Activated T-cell treated with anti-CD3 and anti-CD28 coated beads, Interleukin-2, amount 50 U/mL, for 1 hour (primary cell): ENCODE data around the gene FSTL5.
A peak's percentile ranks its signal among the peaks of the same experiment; 100 is the strongest.
"Not testable (repeated sequence)": the region's sequence is repeated elsewhere in the genome, so short reads cannot be mapped to it uniquely, and the experiment has no call there.

Source experiments
- DNase-seq: peaks from one replicate; pipeline ENCODE4 v3.0.0-alpha.2; 2020

Gene FSTL5

DNA sequence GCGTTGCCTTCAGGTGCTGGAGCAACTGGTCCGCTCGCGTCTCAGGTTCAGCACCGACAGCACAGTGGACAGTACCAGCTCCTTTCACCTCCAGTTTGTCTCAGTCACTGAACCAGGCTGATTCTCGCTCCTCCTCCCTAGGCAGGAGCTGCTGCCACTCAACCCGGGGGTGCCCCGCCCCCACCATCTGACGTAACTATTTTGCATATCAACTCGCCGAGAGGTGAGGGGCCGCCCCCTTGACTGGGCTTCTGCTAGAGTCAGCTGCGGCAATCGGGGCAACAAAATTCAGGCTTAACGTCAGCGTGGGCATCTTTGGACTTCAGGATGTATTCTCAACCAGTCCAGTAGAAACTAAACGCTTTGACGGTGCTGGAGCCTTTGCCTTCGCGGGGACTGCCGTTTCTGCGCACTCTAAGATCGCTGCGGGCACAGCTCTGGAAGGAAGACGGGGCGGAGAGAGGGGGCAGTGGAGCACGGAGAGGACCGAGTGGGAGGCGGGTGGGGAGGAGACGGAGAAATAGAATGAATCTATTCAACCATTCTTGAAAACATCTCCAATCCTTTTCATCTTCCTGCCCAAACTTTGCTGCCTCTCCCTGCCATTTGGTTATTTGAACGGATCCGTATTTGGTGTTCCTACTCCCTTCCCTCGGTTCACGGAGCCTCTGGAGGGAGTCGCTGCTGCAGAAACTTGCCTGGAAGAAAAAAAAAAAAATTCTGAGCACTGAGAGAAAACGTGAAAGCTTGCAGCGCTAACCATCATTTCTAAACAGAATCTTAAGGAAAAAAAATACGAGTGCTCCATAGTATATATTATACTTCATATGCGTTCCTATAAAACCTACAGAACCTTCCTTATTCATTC lies at the start of gene FSTL5:
TSS of gene FSTL5 (minus strand) at position 109 of the 868 bp plus-strand sequence. CDS start 52,604 bp downstream, outside the sequence.
- DNase-seq: peak; percentile 25

- no peak for DNase-seq
Measured at GRCh38 chr4:162209706-162210105, 45.9 kb upstream of the FSTL5 start.

GRCh38 chr4:162203478-162203877 lies 39.7 kb upstream of the FSTL5 start:
- not testable (repeated sequence) for DNase-seq

DNA sequence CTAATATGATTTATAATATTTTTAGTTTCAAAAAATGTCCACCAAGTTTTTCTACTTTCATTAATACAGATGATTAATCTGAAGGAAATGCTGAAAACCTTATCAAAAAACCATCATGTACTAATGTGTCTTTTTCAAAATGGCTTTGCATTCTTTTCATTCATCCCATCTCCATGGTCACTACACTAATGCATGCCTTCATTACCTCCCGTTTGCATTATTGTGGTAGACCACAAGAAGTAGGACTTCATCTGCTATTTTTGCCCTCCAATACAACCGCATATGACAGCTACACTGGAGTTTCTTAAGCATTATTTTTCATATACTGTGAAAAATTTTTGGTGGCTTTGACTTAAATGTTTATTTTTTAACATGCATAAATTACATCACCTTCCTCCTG lies 37.9 kb upstream of the FSTL5 start:
- no peak for DNase-seq

- no peak for DNase-seq
Measured at GRCh38 chr4:162170509-162170908, 6.7 kb upstream of the FSTL5 start.

DNA sequence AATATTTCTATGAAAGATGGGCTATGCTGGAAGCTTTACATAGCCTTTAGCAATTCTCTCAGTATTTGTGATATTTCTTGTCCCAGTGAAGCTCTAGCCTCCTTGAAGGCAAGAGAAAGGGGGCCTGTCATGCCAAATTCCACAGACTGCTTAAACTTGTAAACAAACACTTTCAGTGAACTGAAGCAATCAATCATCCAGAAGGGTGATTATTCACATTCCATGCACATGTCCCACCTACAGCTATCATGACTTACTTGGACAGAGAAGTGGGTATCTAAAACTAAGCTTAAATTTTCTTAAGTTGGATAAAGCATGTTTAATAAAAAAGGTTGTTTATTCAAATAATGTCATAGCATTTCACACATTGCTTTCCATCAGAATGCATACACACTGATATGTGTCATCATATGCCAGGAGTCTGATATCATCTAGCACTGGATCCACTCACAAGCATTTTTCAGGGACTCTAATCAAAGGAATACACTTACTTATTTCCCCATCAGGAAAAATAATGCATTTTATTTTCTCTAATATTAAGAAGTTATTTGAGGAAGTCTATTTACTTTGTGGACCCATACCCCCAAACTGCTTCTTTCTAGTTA lies 1.2 kb upstream of the FSTL5 start:
- DNase-seq: no peak

DNA sequence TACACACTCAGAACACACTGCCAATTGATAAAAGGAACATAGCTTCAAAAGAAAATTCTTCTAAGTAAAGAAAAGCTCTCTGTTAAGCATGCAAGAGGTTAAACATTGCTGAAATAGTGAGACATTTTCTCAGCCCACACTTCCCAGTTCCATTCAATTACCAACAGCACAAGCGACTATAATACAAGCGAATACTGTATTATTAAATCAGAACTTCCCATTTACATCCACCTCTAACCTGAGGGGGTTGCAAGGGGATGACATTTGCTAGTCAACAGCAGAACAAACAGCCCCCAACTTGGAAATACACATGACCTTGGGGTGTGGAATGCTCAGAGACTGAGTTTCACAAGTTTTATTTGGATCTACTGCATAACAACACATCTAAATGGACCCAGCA lies 1.1 kb downstream of the FSTL5 start:
- no peak for DNase-seq

DNA sequence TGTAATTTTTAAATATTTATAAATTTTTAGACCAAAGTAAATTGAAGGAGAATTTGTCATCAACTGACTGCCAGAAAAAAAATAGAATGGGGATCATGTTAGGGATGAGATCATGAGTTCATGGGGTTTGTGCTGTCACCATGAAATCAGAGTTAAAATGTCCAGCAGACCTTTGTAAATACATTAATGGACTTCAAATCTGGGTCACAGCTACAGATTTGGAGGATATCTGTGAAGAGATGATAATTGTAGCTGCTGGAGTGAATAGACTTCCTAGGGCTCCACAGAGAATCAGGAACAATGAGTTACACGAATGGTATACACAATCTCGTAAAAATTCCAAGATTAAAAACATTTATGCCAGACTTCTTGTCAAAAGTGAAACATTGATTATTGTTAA lies 6.6 kb downstream of the FSTL5 start:
- no peak for DNase-seq

DNA sequence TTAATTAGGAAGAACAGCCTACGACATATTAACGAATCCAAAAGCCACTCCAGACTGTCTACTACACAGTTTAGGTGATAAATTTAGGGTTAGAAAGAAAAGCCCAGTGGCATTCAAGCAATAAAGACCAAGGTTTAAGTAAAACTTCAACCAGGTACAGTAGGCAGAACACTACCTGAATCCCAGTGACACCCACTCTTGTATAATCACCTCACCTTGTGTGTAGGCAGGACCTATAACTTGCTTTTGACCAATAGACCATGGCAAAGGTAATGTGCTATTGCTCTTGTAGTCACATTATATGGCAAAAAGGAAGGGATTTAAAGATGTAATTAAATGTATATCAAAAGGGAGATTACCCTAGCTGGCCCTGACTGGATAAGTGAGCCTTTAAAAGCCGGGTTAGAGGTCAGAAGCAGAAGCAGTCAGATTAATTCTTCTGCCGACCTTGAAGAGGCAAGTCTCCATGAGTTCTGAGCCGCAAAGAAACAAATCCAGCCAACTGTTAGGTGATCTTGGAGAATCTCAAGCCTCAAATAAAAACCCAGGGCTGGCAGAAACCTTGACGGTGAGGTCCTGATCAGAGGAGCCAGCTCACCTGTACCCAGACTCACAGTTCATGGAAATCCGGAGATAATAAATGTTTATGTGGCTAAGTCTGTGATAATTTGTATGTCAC lies 8.8 kb downstream of the FSTL5 start:
- DNase-seq: no peak

GRCh38 chr4:162151850-162152249 lies 11.9 kb downstream of the FSTL5 start:
- no peak for DNase-seq

DNA sequence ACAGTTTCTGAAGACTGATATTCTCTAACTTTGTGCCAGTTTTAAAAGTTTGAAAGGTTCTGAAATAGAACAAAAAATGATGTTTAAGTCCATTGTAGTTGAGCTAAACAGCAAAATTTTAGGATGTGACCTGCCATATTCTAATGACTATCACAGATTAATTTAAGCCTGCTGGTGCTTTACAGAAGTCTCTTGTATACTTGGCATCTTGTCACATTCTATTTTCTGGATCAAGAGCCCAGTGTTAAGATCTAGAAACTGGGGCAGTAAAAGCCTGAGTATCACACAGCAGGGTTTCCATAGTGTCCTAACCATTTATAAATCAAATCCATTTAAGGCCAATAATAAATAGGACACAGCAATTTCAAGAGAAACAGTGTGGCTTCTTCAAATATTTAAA lies 12.4 kb downstream of the FSTL5 start:
- no peak for DNase-seq

DNA sequence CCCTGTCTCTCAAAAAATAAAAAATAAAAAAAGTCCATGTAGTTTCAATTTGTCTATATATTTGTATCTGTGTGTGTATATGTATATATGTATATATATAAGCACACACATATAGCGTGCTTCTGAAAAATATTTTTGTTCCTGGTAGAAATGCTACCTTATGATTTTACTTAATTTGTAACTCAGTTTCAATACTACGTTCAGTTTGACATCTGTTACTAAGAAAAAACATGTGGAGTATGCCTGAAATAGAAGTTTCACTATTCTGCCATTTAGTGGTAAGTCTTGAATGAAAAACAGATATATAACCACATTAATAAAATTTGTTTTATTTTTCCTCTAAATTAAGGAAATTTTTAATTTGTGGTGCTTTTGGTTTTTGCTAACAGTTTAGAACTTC lies 14.2 kb downstream of the FSTL5 start:
- DNase-seq: no peak

DNA sequence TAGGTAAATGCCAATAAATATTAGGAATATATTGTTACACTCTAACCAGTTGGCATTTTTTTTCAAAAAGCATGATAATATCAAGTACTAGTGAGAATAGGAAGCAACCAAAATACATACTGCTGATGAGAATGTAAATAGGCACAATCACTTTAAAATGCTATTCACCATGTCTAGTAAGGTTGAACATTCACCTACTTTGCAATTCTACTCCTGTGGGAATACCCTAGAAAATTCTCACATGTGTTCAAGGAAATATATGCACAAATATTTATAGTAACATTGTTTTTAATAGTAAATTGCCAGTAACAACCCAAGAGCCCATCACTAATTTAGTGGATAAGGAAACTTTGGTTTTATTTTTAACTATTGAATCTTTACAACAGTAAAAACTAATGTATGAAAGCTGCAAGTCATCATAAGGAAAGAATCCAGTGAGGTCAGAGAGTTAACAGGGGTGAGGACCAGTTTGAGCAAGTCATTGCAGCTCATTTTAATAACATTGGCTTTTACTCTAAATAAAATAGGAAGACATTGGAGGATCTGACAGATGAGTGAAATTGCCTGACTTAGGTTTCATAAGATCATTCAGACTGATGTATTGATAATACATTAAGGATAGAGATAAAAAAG lies 23.6 kb downstream of the FSTL5 start:
- DNase-seq: no peak

- no peak for DNase-seq
Measured at GRCh38 chr4:162139412-162139811, 24.4 kb downstream of the FSTL5 start.

GRCh38 chr4:162131256-162131655 lies 32.5 kb downstream of the FSTL5 start:
- no peak for DNase-seq

DNA sequence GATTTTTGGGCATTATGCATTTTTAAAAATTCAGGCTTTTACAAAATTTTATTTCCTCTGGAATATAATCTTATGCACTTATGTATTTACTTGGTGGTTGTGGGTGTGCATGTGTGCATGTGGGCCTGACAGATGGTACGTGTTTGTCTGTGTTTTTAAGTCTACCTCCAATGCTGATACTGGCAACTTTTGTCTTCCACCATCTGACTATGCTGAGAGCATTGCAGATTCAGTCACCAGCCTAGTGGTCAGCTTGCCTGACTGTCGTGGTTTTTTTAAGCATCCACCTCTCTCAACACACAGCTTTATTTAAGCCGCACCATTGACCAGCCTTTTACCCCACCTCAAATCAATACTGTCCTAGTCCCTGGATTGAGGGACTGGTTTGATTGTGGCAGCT lies 37.1 kb downstream of the FSTL5 start:
- DNase-seq: no peak

DNA sequence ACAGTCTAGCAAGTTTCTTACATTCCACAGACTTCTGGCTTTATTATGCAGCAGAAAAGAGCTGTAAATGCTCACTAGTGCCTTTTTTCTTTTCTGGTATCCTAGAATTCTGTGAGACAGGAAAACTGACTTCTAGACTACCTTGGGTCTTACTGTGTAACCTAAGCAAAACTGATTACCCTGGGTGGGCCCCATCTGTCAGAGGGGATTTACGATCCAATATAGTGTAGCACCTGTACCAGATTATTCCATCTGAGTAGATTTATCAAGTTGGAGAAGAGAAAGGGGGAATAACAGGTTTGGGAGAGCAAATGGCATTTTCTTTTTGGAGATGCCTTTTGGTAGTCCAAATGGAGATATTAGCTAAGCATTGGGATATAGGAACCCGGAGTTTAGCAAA lies 46.7 kb downstream of the FSTL5 start:
- DNase-seq: no peak

GRCh38 chr4:162116095-162116779 lies 47.6 kb downstream of the FSTL5 start:
- DNase-seq: no peak

DNA sequence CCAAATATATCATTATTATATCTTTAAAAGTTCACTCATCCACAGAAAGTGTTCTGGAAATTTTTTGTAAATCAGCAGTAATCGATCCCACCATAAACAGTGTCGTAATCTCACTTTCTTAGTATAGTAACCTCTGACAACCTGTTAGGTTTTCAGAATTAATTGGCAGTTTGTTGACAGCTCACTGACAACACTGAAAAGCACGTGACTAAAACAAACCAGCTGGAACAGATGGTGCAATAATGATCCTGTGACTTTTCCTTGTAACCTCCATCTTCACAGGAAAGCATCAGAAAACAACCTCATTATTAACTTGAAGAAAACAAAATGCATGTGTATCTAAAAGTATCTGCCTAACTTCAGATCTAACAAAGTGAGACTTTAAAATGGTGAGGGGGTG lies 48.5 kb downstream of the FSTL5 start:
- DNase-seq: no peak

DNA sequence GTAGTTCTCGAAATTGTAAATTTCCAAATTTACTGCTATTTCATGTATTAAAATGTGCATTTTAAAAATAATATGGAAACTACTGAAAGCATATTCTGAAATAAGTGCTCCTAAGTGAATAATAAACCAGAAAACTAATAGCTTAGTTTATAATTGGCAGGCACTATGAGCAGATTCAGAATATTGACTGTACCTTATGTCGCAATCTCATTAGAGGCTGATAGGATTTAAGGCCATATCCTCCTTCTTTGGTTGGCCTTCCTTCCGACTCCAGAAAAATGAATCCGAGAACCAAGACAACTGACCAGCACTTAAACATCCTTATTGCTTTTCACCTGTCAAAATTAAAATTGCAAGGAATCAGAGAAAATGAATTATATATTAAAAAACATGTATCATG lies 52.7 kb downstream of the FSTL5 start:
- DNase-seq: no peak

DNA sequence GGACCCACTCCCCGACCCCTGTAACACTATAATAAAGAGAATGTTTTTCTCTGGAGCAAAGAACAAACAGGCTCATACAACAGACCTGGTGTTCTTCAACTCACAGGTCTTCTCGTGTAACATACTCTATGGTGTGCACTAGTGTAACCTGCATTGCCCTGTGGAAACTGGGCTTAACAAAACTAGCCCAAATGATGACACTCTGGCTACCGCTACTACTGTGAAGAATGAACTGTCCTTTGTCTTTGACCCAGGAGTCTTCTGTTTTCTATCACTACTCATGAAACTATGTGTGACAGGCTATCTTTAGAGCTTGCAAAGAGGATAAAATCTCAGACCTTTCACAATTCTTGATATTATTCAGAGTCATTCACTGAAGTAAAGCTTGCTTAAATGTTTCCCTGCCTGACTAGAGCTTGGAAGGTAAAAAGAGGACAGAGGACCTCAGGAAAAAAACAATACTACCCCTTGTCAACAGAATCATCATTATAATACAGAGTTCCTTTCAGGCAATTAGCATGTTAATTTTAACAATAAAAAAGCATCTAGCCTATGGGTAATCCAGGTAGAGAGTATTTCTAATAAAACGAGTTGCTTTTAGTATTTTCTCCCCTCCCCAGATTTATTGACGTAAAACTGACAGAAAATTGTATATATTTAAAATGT lies 59.2 kb downstream of the FSTL5 start:
- DNase-seq: no peak

DNA sequence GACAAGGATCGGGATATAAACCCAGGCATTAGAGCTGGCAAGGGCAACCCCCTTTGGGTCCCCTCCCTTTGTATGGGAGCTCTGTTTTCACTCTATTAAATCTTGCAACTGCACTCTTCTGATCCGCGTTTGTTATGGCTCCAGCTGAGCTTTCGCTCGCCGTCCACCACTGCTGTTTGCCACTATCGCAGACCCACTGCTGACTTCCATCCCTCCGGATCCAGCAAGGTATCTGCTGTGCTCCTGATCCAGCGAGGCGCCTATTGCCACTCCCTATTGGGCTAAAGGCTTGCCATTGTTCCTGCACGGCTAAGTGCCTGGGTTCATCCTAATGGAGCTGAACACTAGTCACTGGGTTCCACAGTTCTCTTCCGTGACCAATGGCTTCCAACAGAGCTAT lies 59.9 kb downstream of the FSTL5 start:
- not testable (repeated sequence) for DNase-seq
